SW 1271 (cell line): Measurements from ENCODE around the gene AIG1.
"Not testable (repeated sequence)": the region's sequence is repeated elsewhere in the genome, so short reads cannot be mapped to it uniquely, and the experiment has no call there.

Experiments
- DNase-seq, 2 experiments: peaks; one replicate each; lab custom pipeline; 2025; lab: John Stamatoyannopoulos, UW

Gene AIG1

GRCh38 chr6:143271024-143271423 lies 210.3 kb downstream of the AIG1 start:
- DNase-seq = no peak

GRCh38 chr6:143276436-143276835 lies 215.7 kb downstream of the AIG1 start:
- DNase-seq = no peak

GRCh38 chr6:143279385-143279784 lies 218.7 kb downstream of the AIG1 start:
- peak in 1 of 2 experiments; percentile 6 for DNase-seq

DNA sequence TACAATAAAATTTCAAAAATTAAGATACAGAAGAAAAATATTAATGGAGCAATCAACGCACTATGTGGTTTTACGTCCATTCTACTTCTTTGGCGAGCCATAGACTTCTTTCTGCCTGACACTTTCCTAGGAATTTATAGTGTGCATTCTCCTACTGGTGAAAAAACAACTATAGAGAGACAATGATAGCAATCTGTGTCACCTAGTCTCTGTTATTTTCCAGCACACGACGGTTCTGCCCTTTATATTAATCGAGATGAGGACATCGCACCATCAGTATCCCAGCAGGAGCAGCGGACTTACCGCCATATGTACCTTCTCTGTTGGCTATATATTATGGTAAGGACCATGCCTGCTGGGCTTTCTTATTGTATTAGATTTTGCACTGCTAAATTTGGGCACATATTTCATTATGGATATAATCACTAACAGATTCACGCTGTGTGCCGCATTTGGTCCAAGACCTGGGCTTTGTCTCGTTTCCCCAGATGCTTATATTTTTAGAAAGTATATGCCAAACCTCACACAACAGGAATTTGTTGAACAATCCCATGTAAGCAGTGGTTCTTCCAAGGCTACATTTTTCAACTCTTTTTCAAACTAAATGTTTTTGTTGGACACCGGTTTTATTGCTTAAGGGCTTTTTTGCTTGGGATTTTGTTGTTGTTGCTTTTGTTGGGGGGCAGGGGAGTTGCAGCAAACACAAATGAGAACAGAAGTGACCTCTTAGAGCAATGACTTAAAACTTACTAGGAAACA lies 223.4 kb downstream of the AIG1 start:
- no peak for DNase-seq

DNA sequence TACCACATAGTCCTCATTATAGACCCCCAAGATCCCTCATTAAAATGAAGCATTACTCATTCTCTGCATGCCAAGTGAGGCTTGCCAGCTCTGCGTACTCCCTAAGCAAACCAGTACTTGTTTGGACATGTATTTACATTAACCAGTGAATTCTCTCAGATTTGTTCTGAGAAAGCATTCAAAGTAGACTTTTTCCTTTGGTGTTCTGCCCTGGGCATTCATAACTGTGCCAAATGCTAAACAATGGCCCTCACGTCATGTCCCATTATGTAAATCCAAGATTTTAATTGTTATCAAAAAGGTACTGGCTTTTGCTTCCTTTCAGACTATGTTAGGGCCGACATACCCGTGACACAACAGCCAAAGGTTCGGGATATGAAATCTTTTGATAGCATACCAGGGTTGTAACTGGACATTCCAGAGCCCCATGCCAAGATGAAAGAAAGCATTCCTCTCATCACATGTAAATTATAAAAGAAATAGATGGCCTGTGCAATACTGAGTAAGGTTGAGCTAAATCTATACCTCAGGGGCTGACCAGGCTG lies 225.6 kb downstream of the AIG1 start:
- no peak for DNase-seq

DNA sequence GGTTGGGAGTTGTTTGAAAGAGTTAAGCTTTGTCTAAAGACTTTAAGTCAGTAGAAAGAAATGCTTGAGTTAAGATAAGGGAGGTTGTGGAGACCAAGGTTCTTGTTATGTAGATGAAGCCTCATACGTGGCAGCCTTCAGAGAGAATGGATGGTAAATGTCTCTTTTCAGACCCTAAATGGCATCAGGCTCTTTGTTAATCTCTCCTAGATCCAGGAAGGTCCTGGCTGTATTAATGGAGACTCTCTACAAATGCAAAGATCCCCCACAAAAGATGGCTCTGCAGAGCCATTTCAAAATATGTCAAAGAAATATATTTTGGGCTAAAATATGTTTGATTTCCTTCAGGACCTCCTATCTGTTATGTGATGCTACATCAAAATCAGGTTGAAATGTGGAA lies 228.2 kb downstream of the AIG1 start:
- DNase-seq = no peak

DNA sequence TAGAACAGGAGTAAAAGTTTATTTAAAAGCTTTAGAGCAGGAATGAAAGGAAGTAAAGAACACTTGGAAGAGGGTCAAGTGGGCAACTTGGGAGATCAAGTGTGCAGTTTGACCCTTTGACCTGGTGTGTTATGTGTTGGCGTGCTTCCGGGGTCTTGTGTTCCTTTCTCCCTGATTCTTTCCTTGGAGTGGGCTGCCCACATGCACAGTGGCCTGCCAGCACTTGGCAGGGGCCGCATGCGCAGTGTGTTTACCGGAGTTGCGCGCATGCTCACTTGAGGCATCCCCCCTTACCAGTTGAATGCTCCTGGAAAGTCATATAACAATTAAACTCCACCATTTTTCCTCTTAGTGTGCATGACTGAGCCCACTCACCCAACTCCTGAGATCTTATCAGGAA lies 229.5 kb downstream of the AIG1 start:
- no peak for DNase-seq

GRCh38 chr6:143293523-143293922 lies 232.8 kb downstream of the AIG1 start:
- DNase-seq = no peak

DNA sequence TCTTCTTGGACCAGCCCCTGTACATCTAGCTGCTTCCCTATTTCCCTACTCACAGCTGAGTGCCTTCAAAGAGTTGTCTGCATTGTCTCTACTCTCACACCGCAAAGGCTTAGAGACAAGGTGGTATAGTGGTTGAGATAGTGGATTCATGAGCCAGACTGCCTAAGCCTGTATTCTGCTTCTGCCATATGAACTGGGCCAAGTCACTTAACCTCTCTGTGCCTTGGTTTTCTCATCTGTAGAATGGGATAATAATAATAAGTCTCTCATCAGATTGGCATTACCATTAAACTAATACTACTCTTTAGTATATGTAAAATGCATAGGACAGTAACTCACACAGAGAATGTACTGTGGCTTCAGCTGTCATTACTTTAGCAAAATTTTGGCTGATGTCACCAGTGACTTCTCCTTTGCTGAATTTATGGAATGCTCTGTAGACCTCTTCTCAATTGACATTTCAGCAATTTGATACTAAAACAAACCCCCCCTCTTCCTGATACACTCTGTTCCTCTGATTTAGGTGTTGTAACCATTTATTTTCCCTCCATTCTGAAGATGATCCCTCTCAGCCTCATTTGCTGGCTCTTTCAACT lies 233.7 kb downstream of the AIG1 start:
- no peak for DNase-seq

DNA sequence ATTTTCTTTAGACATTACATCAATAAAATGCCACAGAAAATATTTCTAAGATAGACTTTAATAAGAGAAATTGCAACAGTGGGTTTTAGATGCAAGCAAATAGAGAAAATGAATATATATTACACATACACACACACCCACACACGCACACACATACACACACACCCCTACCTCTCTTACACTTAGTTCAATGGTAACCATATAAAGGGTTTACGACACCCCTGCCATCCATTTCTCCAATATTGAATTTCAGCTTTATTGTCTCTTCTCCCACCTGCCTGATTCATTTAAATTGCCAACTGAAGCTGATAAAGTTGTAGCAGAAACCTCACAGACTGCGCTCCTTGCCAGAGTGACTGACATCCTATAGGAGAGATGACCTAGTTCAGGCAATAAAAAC lies 235.2 kb downstream of the AIG1 start:
- no peak for DNase-seq

DNA sequence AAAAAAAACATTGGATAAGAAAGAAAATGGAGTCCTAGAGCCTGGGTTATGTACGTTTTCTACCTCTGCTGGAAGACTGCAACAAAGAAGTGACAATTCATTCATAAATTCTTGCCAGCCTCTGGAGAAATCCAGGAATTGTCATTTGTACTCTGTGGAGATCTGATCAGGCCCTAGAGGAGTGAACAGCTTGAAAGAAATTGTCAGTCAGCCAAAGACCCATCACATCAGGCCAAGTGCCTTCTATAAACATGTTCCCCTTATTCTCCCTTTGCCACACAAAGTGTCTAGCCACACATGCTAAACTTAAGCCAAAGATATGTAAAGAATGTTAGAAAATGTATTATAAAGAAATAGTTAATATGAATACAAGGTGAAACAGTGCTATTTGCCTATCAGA lies 237.4 kb downstream of the AIG1 start:
- no peak for DNase-seq

DNA sequence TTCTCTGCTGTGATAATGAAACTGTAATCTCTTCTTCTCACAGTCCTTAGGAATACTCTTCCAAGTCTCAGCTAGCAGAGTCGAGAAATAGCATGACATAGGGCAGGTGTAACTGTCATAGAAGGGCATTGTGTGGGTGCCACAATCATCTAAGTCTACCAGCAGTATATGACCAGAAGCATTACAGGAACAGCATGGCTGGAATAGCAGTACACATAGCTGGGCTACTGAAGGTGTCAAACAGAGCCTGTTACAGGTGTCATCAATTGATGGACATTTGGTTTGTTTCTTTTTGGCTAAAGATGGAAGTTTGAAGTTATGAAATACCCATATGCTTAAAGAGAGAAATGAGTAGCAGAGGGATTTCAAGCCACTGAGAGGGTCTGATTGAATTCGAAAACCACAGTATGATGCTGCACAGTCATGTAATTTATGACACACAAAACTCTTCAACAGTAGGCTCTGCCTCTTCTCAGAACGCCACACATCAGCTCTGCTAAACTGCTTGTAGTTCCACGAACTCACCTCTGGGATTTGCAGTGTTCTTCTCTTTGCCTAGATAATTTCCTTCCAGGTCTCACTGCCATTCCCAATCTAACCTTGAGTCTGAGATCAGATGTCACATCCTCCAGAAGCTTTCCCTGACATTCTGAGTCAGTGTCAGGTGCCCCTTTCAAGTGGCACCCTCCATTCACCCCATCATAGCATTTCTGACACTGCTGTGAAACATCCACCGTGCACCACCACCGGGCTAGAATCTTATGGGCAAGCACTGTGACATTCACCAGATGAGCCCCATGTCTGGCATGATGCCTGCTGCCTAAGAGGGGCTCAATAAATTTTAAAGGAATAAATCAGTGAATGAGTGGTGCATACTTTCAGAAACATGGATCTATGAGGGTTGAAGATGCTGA lies 238.8 kb downstream of the AIG1 start:
- DNase-seq = no peak

GRCh38 chr6:143301188-143301587 lies 240.5 kb downstream of the AIG1 start:
- no peak for DNase-seq

GRCh38 chr6:143307760-143308159 lies 247.1 kb downstream of the AIG1 start:
- not testable (repeated sequence) for DNase-seq

- DNase-seq = no peak
Measured at GRCh38 chr6:143313163-143313562, 252.5 kb downstream of the AIG1 start.

DNA sequence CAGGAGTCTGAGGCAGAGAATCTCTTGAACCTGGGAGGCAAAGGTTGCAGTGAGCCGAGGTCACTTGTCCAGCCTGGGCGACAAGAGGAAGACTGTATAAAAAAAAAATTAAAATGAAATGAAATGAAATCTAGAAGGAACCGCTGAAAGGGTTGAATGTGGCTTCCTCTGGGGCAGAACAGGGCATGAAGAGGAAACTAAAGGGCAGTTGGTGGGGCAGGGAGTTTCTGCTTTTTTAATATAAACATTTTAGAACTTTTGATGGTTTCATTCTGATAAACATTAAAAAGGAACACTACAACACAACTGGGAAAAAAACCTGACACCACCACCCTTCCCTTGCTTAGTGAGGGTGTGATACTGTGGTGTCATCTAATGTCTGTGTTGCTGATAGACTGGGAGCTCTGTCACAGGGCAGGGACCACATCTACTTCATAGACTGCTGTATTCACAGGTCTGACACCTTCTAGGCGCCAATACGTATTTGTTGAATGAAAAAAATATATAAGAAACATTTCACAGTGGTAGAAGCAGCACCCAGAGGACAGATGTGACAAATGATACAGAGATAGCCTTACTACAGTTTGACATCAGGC lies 260.9 kb downstream of the AIG1 start:
- DNase-seq = no peak

GRCh38 chr6:143322386-143322785 lies 261.7 kb downstream of the AIG1 start:
- no peak for DNase-seq

DNA sequence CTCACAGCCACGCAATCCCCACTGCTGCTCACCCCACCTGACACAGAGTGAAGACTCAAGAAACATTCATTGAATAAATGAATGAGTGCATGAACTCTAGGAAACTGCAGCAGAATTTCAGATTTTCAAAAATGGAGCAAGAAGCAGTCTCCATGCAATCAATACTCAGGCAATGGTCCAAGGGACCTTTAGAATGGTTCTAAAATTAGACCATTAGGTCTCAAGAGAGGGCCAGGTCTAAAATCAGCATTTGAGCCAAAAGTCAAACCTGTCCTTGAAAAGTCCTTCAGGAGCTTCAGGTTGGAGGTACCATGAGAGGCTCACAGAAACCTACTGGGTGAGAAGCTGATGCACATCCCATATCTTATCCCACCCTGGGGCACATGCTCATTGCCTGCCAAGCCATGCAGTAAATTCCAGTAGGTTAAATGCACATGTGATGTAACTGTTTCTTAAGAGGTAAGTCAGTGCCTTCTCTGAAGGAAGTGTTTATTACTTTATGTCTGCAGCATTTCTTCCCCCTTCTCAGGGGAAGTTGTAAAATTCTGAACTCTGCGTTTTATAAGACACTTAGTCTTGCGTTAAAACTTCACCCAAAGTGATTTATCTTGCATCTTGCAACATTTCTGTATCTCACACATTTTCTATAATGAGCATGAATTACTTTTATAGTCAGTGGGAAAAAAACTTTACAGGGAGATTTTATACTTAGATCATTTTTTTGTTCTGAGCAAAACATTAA lies 263.2 kb downstream of the AIG1 start:
- no peak for DNase-seq

DNA sequence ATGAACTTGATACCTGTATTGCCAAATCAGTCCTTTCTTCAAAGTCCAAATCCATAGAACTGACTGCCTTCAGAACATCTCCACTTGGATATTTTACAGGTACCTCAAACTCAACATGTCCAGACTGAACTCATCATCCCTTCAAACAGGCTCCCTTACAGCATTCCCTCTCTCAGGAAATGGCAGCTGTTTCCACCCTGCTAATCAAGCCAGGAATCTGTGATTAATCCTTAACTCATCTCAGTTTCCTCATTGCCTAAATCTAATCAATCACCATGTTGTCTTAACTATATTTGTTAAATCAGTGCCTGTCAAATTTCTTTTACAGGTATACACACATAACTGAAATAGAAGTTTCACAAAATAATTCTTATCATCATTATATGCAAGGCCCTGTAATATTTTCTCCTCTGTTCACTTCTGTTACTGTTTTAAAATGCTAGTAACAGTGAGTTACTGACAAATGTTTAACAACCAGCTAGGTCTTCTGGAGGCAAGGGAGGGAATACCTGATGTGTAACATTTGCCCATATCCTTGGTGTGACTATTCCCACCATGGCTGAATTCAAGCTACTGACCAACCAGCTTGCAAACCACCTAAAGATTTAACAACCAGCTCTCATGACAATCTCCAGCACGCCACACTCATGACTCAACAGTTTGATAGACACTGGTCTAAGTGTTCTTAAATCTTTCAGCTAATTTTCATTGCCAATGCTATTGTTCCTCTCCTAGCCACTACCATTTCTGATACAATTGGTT lies 264.9 kb downstream of the AIG1 start:
- no peak for DNase-seq

DNA sequence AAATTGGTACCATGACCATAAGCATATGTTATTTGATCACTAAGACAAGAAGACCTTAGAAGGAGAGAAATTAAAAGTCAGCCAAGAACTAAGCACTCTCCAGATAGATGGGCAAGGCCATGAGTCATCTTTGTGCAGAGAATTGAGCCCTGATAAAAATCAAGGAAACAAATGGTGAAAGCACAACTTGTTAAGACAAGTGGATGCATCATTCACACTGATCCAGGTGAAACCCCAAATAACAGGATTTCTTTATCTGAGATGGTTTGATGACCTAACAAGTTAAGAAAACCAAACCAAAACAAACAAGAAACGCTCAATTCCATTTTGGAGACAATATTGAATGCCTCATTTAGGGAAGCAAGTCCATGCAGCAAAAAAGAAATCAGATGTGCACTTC lies 268.2 kb downstream of the AIG1 start:
- no peak for DNase-seq

GRCh38 chr6:143329323-143329722 lies 268.6 kb downstream of the AIG1 start:
- DNase-seq = no peak
